Measurements from ENCODE around the gene TMEM117.
A peak's percentile ranks its signal among the peaks of the same experiment; 100 is the strongest.

TMEM117 gene

DNA sequence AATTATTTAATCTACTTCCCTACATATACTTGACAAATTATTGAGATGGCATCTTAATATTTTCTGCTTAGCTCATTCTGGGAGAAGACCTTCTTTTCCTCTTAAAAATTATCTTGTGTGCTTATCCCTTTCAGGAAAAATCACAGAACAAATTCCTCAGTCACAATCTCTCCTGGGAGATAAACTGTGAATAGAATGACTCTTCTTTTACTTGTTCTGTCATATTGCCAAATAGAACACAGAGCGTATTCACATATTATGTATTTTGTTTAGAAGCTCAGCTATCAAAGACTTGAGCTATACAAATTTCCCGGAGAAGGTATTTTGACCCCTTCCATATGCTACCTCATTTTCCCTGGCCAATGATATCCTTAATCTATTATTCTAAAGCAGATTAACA is 146.7 kb downstream of the TMEM117 start:
- no peak for TF ChIP-seq EZH2phosphoT487 (IDR thresholded peaks at IDR 0.05; ENCODE audit: low read depth)
- TF ChIP-seq, protein P1, sequence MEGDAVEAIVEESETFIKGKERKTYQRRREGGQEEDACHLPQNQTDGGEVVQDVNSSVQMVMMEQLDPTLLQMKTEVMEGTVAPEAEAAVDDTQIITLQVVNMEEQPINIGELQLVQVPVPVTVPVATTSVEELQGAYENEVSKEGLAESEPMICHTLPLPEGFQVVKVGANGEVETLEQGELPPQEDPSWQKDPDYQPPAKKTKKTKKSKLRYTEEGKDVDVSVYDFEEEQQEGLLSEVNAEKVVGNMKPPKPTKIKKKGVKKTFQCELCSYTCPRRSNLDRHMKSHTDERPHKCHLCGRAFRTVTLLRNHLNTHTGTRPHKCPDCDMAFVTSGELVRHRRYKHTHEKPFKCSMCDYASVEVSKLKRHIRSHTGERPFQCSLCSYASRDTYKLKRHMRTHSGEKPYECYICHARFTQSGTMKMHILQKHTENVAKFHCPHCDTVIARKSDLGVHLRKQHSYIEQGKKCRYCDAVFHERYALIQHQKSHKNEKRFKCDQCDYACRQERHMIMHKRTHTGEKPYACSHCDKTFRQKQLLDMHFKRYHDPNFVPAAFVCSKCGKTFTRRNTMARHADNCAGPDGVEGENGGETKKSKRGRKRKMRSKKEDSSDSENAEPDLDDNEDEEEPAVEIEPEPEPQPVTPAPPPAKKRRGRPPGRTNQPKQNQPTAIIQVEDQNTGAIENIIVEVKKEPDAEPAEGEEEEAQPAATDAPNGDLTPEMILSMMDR (IDR thresholded peaks at IDR 0.05; ENCODE audit: low read depth, low read length): no peak
- no peak overlapping the region for H3K4me3 ChIP-seq (ENCODE audit: low read length)
- no peaks in the 10 kb centered on the region for H3K4me1 ChIP-seq (ENCODE audit: low read length)
- no peaks in the 10 kb centered on the region for H3K36me3 ChIP-seq (replicated peaks; ENCODE audit: low read depth, low read length)
- no peaks in the 10 kb centered on the region for H3K27me3 ChIP-seq (ENCODE audit: low read depth, low read length)
- H3K9ac ChIP-seq (ENCODE audit: low read length): no peak overlapping the region
- H3K9me3 ChIP-seq (ENCODE audit: insufficient read depth, low read length): no peaks in the 10 kb centered on the region
- no peak overlapping the region for H3K27ac ChIP-seq (ENCODE audit: low read length)
- H3K4me2 ChIP-seq (ENCODE audit: low read length): no peak overlapping the region
- no peak overlapping the region for H2AFZ ChIP-seq (ENCODE audit: low read depth, low read length)
- no peaks in the 10 kb centered on the region for H3K79me2 ChIP-seq (ENCODE audit: low read length)
- H4K20me1 ChIP-seq (ENCODE audit: insufficient read depth, low read length): no peaks in the 10 kb centered on the region

DNA sequence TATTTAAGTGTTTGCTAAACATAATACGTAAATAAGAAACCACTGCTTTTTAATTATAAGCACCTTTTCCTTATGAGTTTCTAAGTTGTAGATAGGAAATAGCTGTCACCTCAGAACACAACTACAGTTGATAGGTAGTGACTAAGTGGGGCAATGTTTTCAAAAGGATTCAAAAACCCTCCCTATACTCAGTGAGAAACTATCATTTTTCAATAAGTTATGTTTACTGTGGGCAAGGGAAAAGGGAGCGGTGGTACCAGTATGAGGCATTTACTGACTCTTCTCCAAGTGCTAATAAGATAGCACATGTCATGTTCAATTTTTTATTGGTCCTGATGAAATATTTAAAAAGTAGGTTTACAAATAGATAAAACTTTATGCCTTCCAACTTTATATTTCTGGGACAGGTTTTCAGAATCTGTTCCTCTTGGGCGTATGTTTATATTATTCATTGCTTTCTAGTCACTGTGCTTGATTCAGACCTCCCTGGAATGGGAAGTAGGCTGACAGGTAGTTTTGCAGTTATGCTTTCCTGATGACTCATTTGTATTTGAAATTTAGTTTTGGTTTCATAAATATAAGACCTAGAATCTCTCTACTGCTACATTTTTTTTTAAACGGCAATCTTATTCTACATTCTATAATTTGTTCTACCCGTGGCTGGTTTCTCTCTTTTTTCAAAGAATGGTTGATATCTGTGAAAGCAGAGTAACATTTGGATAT is 153.1 kb downstream of the TMEM117 start:
- H3K4me3 ChIP-seq (ENCODE audit: low read length): peak overlapping the region; percentile 59
- peak overlapping the region; percentile 72 for H3K4me2 ChIP-seq (ENCODE audit: low read length)
- TF ChIP-seq EZH2phosphoT487 (IDR thresholded peaks at IDR 0.05; ENCODE audit: low read depth): no peak
- TF ChIP-seq, protein P1 (IDR thresholded peaks at IDR 0.05; ENCODE audit: low read depth, low read length): no peak

DNA sequence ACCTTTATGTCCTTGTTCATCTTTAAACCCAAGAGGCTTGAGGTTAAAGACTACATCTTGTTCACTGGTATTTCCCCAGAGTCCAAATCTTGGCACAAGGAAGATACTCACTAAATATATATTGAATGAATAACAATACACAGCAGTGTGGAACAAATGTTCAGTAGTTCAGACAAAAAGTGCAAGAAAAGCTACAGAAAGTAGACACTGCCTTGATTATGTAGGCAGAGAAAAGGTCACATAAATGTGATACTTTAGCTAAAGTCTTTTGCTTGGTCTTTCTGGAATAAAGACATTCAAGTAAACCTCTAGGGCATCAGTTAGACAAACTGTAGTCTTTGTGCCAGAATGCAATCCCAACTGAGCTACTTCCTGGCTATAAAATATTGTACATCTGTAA is 157.0 kb downstream of the TMEM117 start:
- no peaks in the 10 kb centered on the region for H3K9me3 ChIP-seq (ENCODE audit: insufficient read depth, low read length)
- H3K27ac ChIP-seq (ENCODE audit: low read length): no peak overlapping the region
- H3K9ac ChIP-seq (ENCODE audit: low read length): no peak overlapping the region
- H2AFZ ChIP-seq (ENCODE audit: low read depth, low read length): no peak overlapping the region
- H3K4me3 ChIP-seq (ENCODE audit: low read length): no peak overlapping the region
- H4K20me1 ChIP-seq (ENCODE audit: insufficient read depth, low read length): no peaks in the 10 kb centered on the region
- H3K4me1 ChIP-seq (ENCODE audit: low read length): peaks cover 17% of the 10 kb centered on the region
- no peak overlapping the region for H3K4me2 ChIP-seq (ENCODE audit: low read length)
- H3K36me3 ChIP-seq (replicated peaks; ENCODE audit: low read depth, low read length): no peaks in the 10 kb centered on the region
- H3K27me3 ChIP-seq (ENCODE audit: low read depth, low read length): no peaks in the 10 kb centered on the region
- TF ChIP-seq EZH2phosphoT487 (IDR thresholded peaks at IDR 0.05; ENCODE audit: low read depth): no peak
- TF ChIP-seq, protein P1 (IDR thresholded peaks at IDR 0.05; ENCODE audit: low read depth, low read length): no peak
- H3K79me2 ChIP-seq (ENCODE audit: low read length): no peaks in the 10 kb centered on the region

More for the DNA sequence above, 153.1 kb downstream of the TMEM117 start:
- Histone ChIP-seq H3K79me2 (ENCODE audit: low read length) (no peaks in the 10 kb centered on the region), H4K20me1 (ENCODE audit: insufficient read depth, low read length) (no peaks in the 10 kb centered on the region), H3K36me3 (replicated peaks; ENCODE audit: low read depth, low read length) (no peaks in the 10 kb centered on the region), H3K27me3 (ENCODE audit: low read depth, low read length) (no peaks in the 10 kb centered on the region), H2AFZ (ENCODE audit: low read depth, low read length) (no peak overlapping the region), H3K27ac (ENCODE audit: low read length) (no peak overlapping the region), H3K9me3 (ENCODE audit: insufficient read depth, low read length) (no peaks in the 10 kb centered on the region), H3K9ac (ENCODE audit: low read length) (no peak overlapping the region), H3K4me1 (ENCODE audit: low read length) (peaks cover 17% of the 10 kb centered on the region)

DNA sequence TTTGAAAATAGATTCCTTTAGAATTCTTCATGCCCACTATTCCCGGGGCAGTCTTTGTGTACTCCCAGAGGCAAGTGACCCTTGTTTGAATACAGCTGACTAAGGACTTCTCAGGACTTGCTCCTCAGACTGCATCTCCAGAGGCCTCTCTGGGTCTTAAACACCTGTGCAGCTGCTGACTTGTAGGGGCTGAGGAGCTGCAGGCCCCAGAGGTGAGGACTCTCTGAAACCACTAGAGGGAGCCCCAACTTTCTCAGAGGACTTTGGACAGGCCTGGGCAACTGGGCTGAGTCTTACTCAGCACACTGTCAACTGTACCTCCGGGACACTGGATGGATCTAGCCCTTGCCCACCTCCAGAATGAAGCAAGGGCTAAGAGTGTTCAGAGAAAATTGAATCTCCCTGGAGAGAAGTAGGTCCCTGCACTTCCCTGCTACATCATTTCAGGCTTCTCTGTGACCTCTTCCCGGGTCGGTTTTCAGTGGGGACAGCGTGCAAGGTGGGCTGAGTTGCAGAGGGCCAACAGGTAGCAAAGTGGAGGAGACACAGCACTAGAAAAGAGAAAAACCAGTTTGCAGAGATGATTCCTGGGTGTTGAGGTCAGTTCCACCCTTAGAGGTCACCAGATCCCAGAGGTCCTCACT is 164.6 kb downstream of the TMEM117 start:
- H3K4me2 ChIP-seq (ENCODE audit: low read length): no peak overlapping the region
- no peaks in the 10 kb centered on the region for H3K36me3 ChIP-seq (replicated peaks; ENCODE audit: low read depth, low read length)
- no peak overlapping the region for H3K9ac ChIP-seq (ENCODE audit: low read length)
- no peaks in the 10 kb centered on the region for H3K79me2 ChIP-seq (ENCODE audit: low read length)
- H2AFZ ChIP-seq (ENCODE audit: low read depth, low read length): no peak overlapping the region
- no peak overlapping the region for H3K27ac ChIP-seq (ENCODE audit: low read length)
- H3K4me3 ChIP-seq (ENCODE audit: low read length): no peak overlapping the region
- TF ChIP-seq EZH2phosphoT487 (IDR thresholded peaks at IDR 0.05; ENCODE audit: low read depth): no peak
- TF ChIP-seq, protein P1 (IDR thresholded peaks at IDR 0.05; ENCODE audit: low read depth, low read length): peak; percentile 73
- no peaks in the 10 kb centered on the region for H4K20me1 ChIP-seq (ENCODE audit: insufficient read depth, low read length)
- H3K27me3 ChIP-seq (ENCODE audit: low read depth, low read length): no peaks in the 10 kb centered on the region
- no peaks in the 10 kb centered on the region for H3K4me1 ChIP-seq (ENCODE audit: low read length)
- H3K9me3 ChIP-seq (ENCODE audit: insufficient read depth, low read length): no peaks in the 10 kb centered on the region
